NCI-H1930 (cell line): Measurements from ENCODE around the gene CNST.
A peak's percentile ranks its signal among the peaks of the same experiment; 100 is the strongest.
"Not testable (repeated sequence)": the region's sequence is repeated elsewhere in the genome, so short reads cannot be mapped to it uniquely, and the experiment has no call there.

Experiments
- DNase-seq, 2 experiments: peaks; one replicate each; lab custom pipeline; 2025; lab: John Stamatoyannopoulos, UW

The CNST gene

DNA sequence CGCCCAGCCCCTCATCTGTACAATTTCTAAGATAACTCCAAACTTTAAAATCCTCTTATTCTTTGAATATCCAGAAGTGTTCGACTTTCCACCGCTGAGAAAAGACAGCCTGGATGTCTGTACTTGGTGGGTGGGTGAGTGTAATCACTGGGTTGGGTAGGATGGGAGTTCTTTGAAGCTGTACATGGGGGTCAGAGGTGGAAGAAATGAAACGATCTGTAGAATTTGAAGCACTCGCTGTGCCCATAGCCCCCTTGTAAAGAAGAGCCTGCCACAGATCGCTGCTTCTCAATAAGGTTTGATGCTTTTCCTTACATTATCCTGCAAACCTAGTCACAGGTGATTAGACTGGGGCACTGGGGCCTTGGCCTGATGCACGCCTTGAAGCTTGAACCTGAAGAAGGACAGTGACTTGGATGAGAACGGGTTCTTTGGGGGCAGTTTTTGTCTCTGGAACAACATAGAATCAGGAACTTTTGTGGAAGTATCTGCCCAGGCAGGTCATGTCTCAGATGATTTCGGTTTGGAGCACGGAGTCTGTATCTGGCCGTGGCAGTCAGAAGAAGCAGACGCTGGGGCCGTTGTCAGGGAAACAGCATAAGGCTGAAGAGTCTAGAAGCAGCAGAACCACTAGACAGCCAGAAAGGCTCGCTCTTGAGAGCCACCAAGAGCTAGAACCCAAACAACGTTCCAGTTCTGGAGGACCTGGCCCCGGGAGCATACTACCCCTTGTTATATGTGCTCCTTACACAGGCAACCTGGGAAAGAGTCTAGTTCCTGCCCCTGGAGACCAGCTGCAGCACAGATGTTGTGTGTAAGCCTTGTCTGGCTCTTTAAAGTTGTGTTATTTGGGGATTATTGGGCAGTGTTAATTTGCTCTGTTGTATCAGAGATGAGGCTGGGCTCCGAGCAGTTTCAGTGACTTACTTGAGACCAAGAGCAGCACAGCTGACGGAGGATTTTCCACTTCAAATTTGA lies 112.8 kb downstream of the CNST start:
- no peak for DNase-seq

DNA sequence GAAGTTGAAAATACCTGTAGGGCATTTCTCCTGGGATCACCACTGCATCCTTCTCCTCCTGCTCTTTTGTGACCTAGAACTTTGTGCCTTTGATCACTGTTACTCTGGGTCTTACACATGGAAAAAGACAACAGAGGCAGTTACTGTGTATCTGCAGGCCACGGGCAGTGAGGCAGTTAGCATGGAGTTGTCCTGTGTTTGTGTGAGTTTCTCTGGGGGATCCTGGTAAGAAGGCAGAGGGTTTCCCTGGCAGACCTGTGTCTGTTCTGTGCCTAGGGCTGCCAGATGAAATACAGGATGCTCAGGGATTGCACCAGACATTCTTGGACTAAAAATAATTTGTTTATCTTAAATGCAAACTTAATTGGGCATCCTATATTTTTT lies 113.5 kb downstream of the CNST start:
- DNase-seq: no peak

GRCh38 chr1:246680190-246680589 lies 113.9 kb downstream of the CNST start:
- no peak for DNase-seq

DNA sequence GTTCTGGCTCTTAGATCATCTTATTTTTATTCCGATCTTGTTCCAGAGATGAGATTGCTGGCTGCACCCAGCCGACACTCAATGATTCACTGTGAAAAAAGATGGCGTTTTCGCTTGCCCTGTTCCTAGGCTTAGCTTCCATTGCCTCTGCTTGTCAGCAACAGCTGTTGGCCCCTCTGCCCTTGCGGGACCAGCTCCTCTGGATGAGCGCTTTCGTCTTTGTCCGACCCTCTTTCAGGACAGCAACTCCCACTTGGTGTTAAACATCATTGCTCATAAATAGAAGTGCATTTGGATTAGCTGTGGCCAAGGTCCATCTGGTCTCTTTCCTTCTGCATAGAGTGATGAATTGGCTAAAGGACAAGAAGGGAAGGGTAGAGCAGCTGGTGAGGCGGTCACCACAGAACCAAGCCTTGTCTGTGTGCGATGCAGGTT lies 114.5 kb downstream of the CNST start:
- DNase-seq: no peak

GRCh38 chr1:246681900-246682895 lies 115.9 kb downstream of the CNST start:
- no peak for DNase-seq

- no peak for DNase-seq
Observed at GRCh38 chr1:246683521-246683920, 117.3 kb downstream of the CNST start.

DNA sequence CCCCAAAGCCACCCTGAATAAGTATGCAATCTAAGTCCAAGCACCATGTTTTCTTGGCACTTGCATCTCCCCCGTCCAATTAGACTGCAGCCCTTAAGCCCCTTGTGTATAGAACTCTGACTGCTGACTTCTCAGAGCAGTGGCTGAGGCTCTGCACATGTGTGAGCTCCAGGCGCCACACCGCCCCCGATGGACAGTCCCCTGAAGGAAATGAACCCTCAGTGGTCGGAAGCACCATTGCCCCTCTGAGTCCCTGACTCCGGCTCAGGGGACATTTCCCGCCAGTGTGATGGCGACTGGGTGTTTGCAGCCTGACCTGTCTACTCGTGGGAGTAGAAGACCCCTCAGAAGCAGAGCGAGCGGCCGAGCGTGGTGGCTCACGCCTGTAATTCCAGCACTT lies 120.7 kb downstream of the CNST start:
- no peak for DNase-seq

DNA sequence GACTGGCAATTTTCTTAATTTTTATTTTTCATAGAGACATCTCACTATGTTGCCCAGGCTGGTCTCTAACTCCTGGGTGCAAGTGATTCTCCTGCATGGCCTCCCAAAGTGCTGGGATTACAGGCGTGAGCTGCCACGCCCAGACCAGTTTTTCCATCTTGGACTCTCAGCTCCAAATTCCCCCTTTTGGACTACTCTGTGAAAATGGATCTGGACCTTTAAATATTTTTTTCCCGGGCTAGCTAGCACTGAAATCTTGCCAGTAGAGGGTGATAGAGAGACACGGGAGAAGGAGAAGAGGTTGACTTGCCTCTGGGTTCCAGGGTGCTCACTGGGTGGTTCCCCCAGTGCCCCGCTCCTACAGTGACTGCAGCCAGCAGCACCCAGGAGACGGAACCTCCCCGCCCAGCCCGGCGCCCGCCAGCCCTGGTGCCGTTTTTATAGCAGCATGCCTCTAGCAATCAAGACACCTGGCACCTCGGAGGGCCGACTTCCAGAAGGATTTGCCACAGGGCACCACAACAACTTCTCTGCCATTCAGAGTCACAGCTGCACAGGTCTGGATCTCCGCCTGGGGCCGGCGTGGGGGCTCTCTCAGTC lies 123.3 kb downstream of the CNST start:
- DNase-seq: peak; percentile 16 to 48

DNA sequence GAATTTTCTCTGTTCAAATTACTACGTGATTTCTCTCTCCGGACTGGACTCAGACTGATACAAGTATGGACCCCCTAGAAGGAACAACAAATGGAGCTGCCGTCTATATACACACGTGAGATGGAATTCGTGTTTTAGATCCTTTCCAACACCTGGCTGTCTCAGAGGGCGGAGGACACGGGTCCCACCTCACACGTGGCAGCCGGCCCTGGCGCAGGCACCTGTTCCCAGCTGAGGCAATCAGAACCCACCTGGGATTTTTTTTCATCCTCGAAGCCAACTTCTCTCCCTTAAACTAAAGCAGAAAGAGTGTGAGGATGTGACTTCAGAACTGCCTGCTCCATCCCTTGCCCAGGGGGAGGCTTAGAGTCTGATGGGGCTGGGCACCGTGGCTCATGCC lies 123.8 kb downstream of the CNST start:
- DNase-seq: no peak

DNA sequence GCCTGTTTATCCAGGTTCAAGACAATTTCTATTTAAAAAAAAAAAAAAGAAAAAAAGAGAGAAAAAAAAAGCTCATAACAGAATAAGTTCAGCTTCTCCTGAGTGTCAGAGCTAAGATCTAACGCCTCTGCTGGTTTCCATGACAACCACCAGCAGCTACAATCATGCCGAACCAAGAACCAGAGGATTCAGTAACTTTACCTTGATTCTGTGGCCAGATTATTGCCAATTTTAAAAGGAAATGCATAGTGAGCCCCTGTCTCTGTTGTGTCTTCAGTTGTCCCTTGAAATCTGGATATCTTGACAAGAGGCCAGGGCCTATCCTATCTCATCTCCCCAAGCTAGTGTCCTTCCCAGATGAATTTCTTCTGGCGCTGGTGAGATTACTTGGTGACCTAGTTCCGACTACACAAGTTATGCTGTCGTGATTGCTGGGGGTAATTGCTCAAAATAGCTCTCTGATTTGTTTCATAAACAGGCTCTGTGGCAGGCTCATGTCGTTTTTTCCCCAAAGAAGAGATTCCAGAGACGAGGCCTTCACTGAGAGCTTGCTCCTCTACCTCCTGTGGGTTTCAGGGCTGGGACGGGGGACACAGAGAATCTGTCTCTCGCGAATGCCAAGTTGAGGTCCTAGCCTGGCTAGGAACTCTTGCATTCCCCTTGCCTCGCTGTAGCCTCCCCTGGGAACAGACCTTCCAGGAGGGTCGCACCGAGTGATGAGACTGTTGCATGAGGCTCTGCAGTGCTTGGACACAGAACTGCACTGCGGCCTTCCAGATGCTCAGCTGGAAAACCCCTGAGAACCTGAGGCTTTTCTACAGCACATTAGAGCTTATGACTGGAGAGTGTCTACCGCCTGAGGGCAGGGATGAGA lies 125.6 kb downstream of the CNST start:
- no peak for DNase-seq

- DNase-seq: not testable (repeated sequence)
Observed at GRCh38 chr1:246694213-246694895, 128.1 kb downstream of the CNST start.

DNA sequence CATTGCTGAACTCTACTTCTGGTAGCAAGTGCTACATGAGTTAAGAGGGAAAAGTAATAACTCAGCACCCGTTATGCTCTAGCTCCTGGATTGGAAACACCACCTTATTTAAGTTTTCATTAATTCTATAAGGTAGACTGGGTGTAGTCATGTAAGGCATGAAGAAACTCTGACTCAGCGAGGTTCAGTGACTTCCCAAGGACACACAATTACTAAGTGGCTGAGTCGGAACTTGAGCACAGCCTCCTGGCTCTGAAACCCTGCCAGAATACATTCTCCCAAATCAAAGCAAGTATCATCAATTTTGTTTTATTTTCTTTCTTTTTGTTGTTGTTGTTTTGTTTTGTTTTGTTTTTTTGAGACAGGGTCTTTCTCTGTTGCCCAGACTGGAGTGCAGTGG lies 128.9 kb downstream of the CNST start:
- DNase-seq: no peak

GRCh38 chr1:246695666-246696065 lies 129.4 kb downstream of the CNST start:
- DNase-seq: no peak

- DNase-seq: no peak
Observed at GRCh38 chr1:246698466-246699094, 132.3 kb downstream of the CNST start.

- DNase-seq: peak; percentile 34 to 57
Observed at GRCh38 chr1:246699095-246699735, 133.0 kb downstream of the CNST start.

DNA sequence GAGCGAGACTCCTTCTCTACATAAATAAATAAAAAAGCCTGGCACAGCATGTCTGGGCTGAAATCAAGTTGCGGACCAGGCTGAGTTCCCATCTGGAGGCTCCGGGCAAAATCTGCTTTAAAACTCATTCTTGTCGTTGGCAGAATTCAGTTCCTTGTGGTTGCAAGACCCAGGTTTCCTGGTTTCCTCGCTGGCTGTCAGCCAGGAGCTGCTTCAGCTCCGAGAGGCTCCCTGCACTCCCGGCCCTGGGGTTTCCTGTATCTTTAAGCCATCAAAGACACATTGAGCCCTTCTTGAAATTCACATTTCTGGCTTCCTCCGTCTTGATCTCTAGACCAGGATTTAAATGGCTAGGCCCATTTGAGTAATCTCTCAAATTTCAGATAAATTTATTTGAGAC lies 137.3 kb downstream of the CNST start:
- no peak for DNase-seq

DNA sequence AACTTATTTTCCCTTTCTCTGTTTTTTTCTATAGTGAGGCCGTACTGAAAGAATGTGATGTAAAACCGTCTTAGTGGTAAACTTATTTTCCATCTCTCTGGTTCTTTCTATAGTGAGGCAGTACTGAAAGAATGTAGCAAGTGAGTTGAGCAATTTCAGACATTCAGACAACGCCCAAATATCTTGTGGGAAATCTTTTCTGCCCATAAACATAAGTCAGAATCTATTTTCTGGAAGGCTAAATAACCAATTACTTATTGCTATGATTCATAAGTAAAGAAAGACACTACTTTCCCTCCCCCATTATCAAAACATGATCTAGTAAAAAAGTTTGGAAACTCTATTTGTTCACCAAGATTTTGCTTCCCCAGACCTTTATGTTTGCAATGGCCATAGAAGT lies 139.1 kb downstream of the CNST start:
- DNase-seq: no peak

- DNase-seq: no peak
Observed at GRCh38 chr1:246708166-246708565, 141.9 kb downstream of the CNST start.

DNA sequence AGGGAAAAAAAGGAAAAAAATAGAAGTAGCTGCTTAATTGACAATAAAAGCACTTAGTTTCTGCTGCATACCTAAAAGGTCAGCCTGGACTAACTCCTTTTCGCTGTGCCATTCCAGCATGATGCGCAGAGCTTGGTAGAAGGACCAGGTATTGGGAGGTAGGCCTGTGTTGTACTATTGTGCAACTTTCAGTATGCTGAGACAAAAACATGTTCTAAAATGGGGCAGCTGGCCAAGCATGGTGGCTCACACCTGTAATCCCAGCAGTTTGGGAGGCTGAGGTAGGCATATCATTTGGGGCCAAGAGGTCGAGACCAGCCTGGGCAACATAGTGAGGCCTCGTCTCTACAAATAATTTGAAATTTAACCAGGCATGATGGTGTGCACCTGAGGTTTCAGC lies 142.9 kb downstream of the CNST start:
- DNase-seq: no peak

- no peak for DNase-seq
Observed at GRCh38 chr1:246709835-246710234, 143.6 kb downstream of the CNST start.
